ENCODE data around the gene CHRM2. TPM values are rescaled to one million over a fixed set of nuclear protein-coding genes. Genes with fewer than 3 reads are reported as not detected.

Gene CHRM2
- total RNA-seq, 1 donor from 2014 or later = 0.06 TPM

- DNase-seq (ENCODE audit: low read depth) = no peak
- H3K4me3 ChIP-seq (ENCODE audit: low read depth, low read length) = no peak overlapping the region
- no peak for TF ChIP-seq CTCF (conservative IDR thresholded peaks at IDR 0.05; ENCODE audit: low read depth, low read length)
Measured at GRCh38 chr7:136950331-136950730, 81.9 kb downstream of the CHRM2 start.

GRCh38 chr7:136953386-136953785 lies 84.9 kb downstream of the CHRM2 start:
- H3K4me3 ChIP-seq (ENCODE audit: low read depth, low read length) = no peak overlapping the region
- no peak for TF ChIP-seq CTCF (conservative IDR thresholded peaks at IDR 0.05; ENCODE audit: low read depth, low read length)
- DNase-seq (ENCODE audit: low read depth) = no peak

- TF ChIP-seq CTCF (conservative IDR thresholded peaks at IDR 0.05; ENCODE audit: low read depth, low read length) = no peak
- no peak for DNase-seq (ENCODE audit: low read depth)
- no peak overlapping the region for H3K4me3 ChIP-seq (ENCODE audit: low read depth, low read length)
Measured at GRCh38 chr7:136956232-136956631, 87.8 kb downstream of the CHRM2 start.

GRCh38 chr7:136956671-136957070 lies 88.2 kb downstream of the CHRM2 start:
- DNase-seq (ENCODE audit: low read depth) = no peak
- no peak overlapping the region for H3K4me3 ChIP-seq (ENCODE audit: low read depth, low read length)
- no peak for TF ChIP-seq CTCF (conservative IDR thresholded peaks at IDR 0.05; ENCODE audit: low read depth, low read length)

GRCh38 chr7:136957391-136957790 lies 88.9 kb downstream of the CHRM2 start:
- DNase-seq (ENCODE audit: low read depth) = no peak
- H3K4me3 ChIP-seq (ENCODE audit: low read depth, low read length) = no peak overlapping the region
- no peak for TF ChIP-seq CTCF (conservative IDR thresholded peaks at IDR 0.05; ENCODE audit: low read depth, low read length)

GRCh38 chr7:136958016-136958415 lies 89.6 kb downstream of the CHRM2 start:
- no peak overlapping the region for H3K4me3 ChIP-seq (ENCODE audit: low read depth, low read length)
- TF ChIP-seq CTCF (conservative IDR thresholded peaks at IDR 0.05; ENCODE audit: low read depth, low read length) = no peak
- DNase-seq (ENCODE audit: low read depth) = no peak

- DNase-seq (ENCODE audit: low read depth) = no peak
- no peak overlapping the region for H3K4me3 ChIP-seq (ENCODE audit: low read depth, low read length)
- TF ChIP-seq CTCF (conservative IDR thresholded peaks at IDR 0.05; ENCODE audit: low read depth, low read length) = no peak
Measured at GRCh38 chr7:136964347-136964746, 95.9 kb downstream of the CHRM2 start.
